Fibroblast of lung (primary cell): ENCODE data around the gene PLAC8L1. TPM values are rescaled to one million over a fixed set of nuclear protein-coding genes. Genes with fewer than 3 reads are reported as not detected.

Experiments used
- DNase-seq, 2 donors: peaks; one replicate each; pipeline versions ENCODE4 v3.0.0 to v3.0.0-alpha.2; 2010; ENCODE audit warnings: low read depth in 2 of 2
- H2AFZ ChIP-seq: 2 replicates; pipeline ENCODE4 v1.5.1; 2012; ENCODE audit warnings: low read length, control low read depth, inconsistent platforms
- H3K27ac ChIP-seq: 2 replicates; pipeline ENCODE4 v1.5.1; 2011; ENCODE audit warnings: low read length, control low read depth; ENCODE audit not compliant: insufficient read depth
- H3K27me3 ChIP-seq: 2 replicates; pipeline ENCODE4 v1.5.1; 2011; ENCODE audit warnings: mild to moderate bottlenecking, low read length; ENCODE audit not compliant: control insufficient read depth, insufficient read depth
- H3K36me3 ChIP-seq: 2 replicates; pipeline ENCODE4 v1.5.1; 2011; ENCODE audit warnings: low read length; ENCODE audit not compliant: control insufficient read depth, insufficient read depth
- H3K4me1 ChIP-seq: 2 replicates; pipeline ENCODE4 v1.5.1; 2011; ENCODE audit warnings: low read length; ENCODE audit not compliant: control insufficient read depth, insufficient read depth; ENCODE audit errors: extremely low read depth
- H3K4me2 ChIP-seq: 2 replicates; pipeline ENCODE4 v1.5.1; 2011; ENCODE audit warnings: low read length, control low read depth; ENCODE audit not compliant: insufficient read depth; ENCODE audit errors: extremely low read depth
- H3K4me3 ChIP-seq, 4 experiments: fragments of 200-600 bp in 1 of 4; sonication (generic) in 1 of 4; replicated peaks in 1 of 4; 2 replicates each; pipeline ENCODE4 v1.5.1; 2011 to 2016; ENCODE audit warnings: low read length in 4 of 4, low read depth in 3 of 4, mild to moderate bottlenecking in 3 of 4, control low read depth in 2 of 4, inconsistent platforms in 1 of 4, mixed read lengths in 1 of 4; ENCODE audit not compliant: insufficient read depth in 1 of 4; ENCODE audit errors: control extremely low read depth in 1 of 4
- H3K79me2 ChIP-seq: 2 replicates; pipeline ENCODE4 v1.5.1; 2012; ENCODE audit warnings: mild to moderate bottlenecking, low read length, inconsistent platforms; ENCODE audit not compliant: control insufficient read depth, insufficient read depth
- H3K9ac ChIP-seq: 2 replicates; pipeline ENCODE4 v1.5.1; 2011; ENCODE audit warnings: mild to moderate bottlenecking, low read length, control low read depth; ENCODE audit not compliant: insufficient read depth
- H3K9me3 ChIP-seq: 2 replicates; pipeline ENCODE4 v1.5.1; 2012; ENCODE audit warnings: low read depth, low read length; ENCODE audit not compliant: control insufficient read depth, insufficient read depth
- H4K20me1 ChIP-seq: 2 replicates; pipeline ENCODE4 v1.5.1; 2011; ENCODE audit warnings: low read length; ENCODE audit not compliant: control insufficient read depth, insufficient read depth; ENCODE audit errors: extremely low read depth
- CTCF ChIP-seq, 2 donors: IDR thresholded peaks in 1 of 2; conservative IDR thresholded peaks in 1 of 2; 1 replicate in 1 of 2; 2 replicates in 1 of 2; pipeline ENCODE4 v1.5.1; 2011 to 2012; ENCODE audit warnings: low read length in 2 of 2, control low read depth in 1 of 2, inconsistent platforms in 1 of 2, low read depth in 1 of 2, mild to moderate bottlenecking in 1 of 2
- EZH2 ChIP-seq: IDR thresholded peaks from 2 replicates; pipeline ENCODE4 v1.5.1; 2012; ENCODE audit warnings: low read length, control low read depth, mild to moderate bottlenecking; ENCODE audit errors: missing control alignments
- polyA plus RNA-seq, 2 donors: library from polyadenylated mRNA; depleted of rRNA in 1 of 2; stranded (reverse) in 1 of 2; unstranded in 1 of 2; fragments of >200 nt; gene quantifications; 2 replicates each; pipeline ENCODE4 v1.2.1, GENCODE V29; 2011 to 2012; ENCODE audit warnings: missing spikeins in 1 of 2
- total RNA-seq: library from RNA; depleted of rRNA; stranded (reverse); fragments of >200 nt; gene quantifications from 2 replicates; pipeline ENCODE4 v1.2.1, GENCODE V29; 2014

The PLAC8L1 gene
- total and polyA plus RNA-seq, 2 donors (not counting 1 experiment from before 2014, with no cell fraction given): not detected

GRCh38 chr5:146055432-146055831 lies 49.9 kb downstream of the PLAC8L1 start:
- Histone ChIP-seq H2AFZ (no peak overlapping the region), H3K4me1 (no peaks in the 10 kb centered on the region), H3K27ac (no peak overlapping the region), H3K9me3 (no peaks in the 10 kb centered on the region), H3K79me2 (no peaks in the 10 kb centered on the region), H3K9ac (no peak overlapping the region), H4K20me1 (no peaks in the 10 kb centered on the region), H3K4me2 (no peak overlapping the region), H3K36me3 (no peaks in the 10 kb centered on the region), H3K27me3 (no peaks in the 10 kb centered on the region), H3K4me3 (no peak overlapping the region)
- DNase-seq: no peak
- TF ChIP-seq CTCF (conservative IDR thresholded peaks at IDR 0.05 in 1 of 2, IDR thresholded peaks at IDR 0.05 in 1 of 2; ENCODE audit: low read depth in 1 of 2, low read length in 2 of 2) (no peak), EZH2 (no peak)

- H3K27ac ChIP-seq: no peak overlapping the region
- H3K4me1 ChIP-seq: no peaks in the 10 kb centered on the region
- H2AFZ ChIP-seq: no peak overlapping the region
- H3K79me2 ChIP-seq: no peaks in the 10 kb centered on the region
- H3K4me2 ChIP-seq: no peak overlapping the region
- no peak overlapping the region for H3K4me3 ChIP-seq
- no peak for DNase-seq
- no peaks in the 10 kb centered on the region for H4K20me1 ChIP-seq
- no peak overlapping the region for H3K9ac ChIP-seq
- no peaks in the 10 kb centered on the region for H3K36me3 ChIP-seq
- TF ChIP-seq EZH2 (no peak), CTCF (conservative IDR thresholded peaks at IDR 0.05 in 1 of 2, IDR thresholded peaks at IDR 0.05 in 1 of 2; ENCODE audit: low read depth in 1 of 2, low read length in 2 of 2) (peak in 1 of 2 donors; percentile 32)
- H3K9me3 ChIP-seq: no peaks in the 10 kb centered on the region
- H3K27me3 ChIP-seq: no peaks in the 10 kb centered on the region
Observed at GRCh38 chr5:146052780-146053179, 52.6 kb downstream of the PLAC8L1 start.

- TF ChIP-seq EZH2: no peak
- TF ChIP-seq CTCF (conservative IDR thresholded peaks at IDR 0.05 in 1 of 2, IDR thresholded peaks at IDR 0.05 in 1 of 2; ENCODE audit: low read depth in 1 of 2, low read length in 2 of 2): no peak
- no peak overlapping the region for H3K4me3 ChIP-seq
- H3K27me3 ChIP-seq: no peaks in the 10 kb centered on the region
- DNase-seq: peak in 1 of 2 donors; percentile 86
- H3K79me2 ChIP-seq: no peaks in the 10 kb centered on the region
- H2AFZ ChIP-seq: no peak overlapping the region
- no peaks in the 10 kb centered on the region for H4K20me1 ChIP-seq
- H3K4me1 ChIP-seq: no peaks in the 10 kb centered on the region
- no peaks in the 10 kb centered on the region for H3K9me3 ChIP-seq
- no peak overlapping the region for H3K9ac ChIP-seq
- no peak overlapping the region for H3K4me2 ChIP-seq
- no peaks in the 10 kb centered on the region for H3K36me3 ChIP-seq
- H3K27ac ChIP-seq: no peak overlapping the region
Observed at GRCh38 chr5:146051678-146052077, 53.7 kb downstream of the PLAC8L1 start.
